GM19452 (cell line): ENCODE data around the gene HUWE1.

Experiments used
- ATAC-seq: cut with Tn5 transposase; IDR thresholded peaks from one replicate; pipeline ENCODE4 v1.9.1; 2021; ENCODE audit not compliant: unreplicated experiment

HUWE1 gene

DNA sequence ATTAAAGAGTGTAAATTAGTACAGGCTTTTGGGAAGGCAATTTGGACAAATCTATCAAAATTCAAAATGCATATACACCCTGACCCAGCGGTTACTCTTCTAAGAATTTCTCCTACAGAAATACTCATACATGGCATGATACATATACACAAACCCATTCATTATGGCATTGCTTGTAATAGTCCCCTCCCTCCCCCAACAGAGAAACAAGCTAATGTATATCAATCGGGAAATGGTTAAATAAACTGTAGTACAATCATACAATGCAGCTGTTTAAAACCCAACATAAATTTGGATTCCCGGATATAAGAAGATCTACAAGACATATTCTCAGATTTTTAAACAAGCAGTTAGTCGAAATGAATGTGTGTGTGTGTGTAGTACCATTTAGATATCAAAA is 808 bp downstream of the HUWE1 start:
- ATAC-seq, result no peak

DNA sequence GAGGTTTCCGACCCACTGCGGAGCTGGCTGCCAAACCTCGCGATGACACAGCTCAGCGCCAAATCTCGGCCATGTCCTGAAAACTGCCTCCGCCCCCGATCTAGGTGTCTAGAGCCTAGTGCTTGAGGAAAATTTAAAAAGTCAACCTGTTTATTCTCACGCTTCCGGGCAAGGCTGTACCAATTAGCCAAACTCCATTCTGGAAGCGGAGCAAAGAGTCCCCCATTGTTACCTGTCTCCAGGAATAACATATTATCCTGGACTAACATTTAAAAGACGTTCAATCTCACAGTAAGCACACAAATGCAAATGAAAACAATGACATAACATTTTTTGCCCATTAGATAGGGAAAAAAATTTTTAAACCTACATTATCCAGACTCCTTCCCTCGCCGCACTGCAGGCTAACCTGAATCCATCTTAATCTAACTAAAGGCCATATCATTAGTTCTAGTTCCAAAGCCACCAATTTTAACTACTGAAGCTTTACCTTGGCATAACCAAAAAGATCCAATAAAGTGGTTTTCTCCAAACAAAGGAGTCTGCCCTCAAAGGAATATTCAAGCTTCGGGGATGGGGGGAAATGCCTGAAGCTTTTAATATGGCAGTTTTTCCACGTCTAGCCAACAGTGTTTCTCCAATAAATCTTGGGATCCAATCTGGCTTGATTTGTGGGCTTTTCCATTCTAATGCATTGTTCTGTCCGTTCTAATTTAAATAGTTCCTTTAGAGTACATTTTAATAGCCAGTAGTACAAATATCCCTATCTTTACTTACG is 1.9 kb downstream of the HUWE1 start:
- peak; percentile 73 for ATAC-seq

DNA sequence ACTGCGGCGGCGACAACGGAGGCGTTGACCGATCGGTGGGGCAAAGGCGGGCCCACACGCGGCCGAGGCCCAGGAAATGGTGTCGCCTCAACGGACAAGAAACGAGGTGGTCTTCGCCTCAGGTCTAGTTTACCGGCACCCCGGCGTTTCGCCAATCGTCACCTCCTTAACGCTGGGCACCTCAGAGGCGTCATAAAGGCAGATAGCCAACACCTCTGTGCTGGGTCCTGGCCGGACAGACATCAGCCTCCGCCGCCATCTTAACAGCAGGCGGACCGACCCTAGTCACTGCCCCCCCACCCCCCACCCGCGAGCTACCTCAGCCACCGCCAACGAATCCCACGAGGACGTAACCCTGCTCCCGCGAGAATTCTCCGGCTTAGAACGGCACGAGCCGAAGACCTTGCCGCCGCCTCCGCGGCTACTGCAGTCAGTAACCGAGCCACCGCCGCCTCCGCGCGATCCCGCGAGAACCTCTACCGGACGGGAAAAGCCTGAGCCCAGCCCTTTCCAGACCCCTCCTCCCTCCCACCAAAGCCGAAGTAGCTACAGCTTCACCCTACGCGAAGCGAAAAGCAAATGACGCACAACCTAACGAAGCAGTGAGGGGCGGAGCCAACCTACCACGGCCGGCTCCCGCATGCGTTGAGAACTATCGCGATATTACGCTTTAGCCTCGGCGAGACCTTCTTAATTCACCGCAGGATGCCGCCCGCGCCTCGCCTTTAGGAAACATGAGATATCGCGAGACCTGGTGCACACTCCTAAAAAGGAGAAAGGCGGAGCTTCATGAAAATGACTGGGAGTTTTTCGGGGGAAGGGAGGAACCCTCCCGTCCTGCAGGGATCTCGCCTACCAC is 2.7 kb downstream of the HUWE1 start:
- ATAC-seq, result peak; percentile 63

DNA sequence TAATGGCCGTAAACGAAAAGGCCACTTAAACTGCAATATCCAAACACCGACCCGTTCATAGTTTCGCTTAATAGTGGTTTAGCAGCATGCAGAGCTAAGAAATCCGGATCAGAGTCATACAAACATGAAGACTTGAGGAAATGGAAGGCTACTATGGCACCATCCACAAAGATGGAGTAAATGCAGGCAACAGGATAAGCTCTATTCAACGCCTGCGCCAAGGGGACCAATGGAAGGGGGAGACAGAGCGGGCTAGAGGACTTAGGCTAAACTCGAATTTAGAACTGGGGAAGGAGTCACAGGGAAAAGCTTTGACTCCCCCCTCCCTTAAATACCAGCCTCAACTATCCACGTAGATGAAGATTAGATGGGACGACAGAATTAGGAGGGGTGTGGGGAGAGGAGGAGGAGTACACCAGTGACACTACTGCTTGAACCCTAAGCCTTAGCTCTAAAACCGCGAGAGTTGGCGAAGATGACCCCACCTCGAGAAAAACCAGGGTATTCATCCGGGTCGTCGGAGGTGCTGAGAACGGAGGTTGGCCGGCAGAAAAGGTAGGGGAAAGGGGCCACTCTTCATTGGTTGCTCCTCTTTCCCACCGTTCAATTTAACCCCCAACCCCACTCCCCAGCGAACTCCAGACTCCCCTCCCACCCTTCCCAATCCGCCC is 3.5 kb downstream of the HUWE1 start:
- ATAC-seq, result no peak

DNA sequence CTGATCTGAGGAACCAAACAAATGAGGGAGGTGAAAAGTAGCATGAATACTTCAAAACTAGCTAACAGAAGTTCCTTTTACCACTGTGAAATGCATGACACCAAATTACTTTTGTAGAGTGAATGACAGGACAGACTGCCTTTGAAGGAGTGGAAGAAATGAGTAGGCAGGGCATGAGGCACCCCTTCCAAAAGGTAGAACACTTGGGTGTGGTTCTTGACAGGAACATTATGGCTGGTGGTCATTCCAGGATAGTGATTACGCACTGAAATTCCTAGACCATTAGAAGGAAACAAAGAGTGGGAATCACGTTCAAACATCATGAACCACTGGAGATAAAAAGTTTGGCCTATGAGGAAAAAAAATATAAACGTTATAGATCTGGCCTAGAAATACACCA is 4.9 kb downstream of the HUWE1 start:
- no peak for ATAC-seq

DNA sequence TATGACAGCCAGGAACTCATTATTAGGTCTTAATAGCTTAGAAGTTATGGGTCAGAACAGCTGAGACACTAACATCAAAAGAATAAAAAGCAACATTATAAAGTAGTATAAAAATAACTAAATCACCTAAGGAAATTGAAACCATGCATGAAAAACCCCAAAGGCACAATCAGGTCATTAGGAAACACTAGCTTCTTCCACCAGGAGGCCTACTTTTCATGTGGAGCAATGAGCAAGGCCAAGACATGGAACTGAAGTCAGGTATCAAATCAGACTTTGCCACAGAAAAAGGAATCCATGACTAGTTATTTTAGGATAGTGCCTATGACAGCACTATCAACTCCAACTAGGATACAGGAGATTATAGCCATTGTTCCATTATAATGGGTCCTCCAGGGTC is 7.9 kb downstream of the HUWE1 start:
- no peak for ATAC-seq

DNA sequence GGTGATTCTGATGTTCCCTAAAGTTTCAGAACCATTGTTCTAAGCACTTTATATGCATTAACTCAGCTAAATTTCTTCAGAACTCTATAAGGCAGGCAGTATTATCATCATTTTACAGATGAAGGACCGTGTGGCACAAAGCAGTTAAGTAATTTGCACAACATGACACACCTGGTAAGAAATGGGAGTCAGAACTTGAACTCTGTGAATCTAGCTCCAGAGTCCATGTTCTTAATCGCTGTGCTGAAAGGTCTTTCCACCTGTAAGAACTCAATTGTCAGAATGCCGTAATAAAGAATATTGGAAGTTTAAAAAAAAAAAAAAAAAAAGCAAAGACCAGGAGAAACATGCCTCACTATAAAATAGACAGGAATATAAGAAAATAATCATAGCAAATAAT is 9.2 kb downstream of the HUWE1 start:
- no peak for ATAC-seq

DNA sequence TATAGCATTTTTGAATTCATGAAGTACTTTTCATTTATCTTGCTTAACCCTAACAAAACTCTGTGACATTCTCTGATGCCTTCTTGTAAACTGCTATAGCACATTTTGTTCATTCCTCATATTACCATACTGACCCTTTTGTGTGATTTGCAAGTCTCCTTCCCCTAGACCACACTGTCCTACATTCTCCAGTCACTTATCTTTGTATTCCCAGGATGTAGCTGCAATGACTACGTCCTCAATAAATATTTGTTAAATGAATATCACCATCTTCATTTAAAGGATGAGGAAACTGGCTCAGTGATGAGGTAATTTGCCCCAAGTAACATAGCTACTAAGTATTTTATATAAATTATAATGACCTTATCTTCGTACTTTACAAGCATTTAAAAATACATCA is 11.9 kb downstream of the HUWE1 start:
- no peak for ATAC-seq

DNA sequence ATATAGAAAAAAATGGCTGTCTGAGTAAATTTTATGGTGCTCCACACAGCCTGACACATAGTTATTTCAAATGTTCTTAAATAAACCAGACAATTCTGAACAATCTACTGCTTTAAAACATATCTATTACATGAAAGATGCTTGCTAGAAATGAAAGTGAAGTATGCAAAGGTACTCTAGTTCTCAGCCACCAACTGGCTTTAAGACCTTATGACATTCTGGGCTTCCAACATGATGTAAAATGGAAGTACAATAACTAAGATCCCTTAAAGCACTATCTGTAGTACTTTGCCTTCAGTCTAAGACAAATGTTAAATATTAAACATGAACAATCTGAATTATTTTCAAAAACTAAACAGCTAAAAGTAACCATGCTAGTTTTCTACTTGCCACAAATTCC is 17.3 kb downstream of the HUWE1 start:
- no peak for ATAC-seq

DNA sequence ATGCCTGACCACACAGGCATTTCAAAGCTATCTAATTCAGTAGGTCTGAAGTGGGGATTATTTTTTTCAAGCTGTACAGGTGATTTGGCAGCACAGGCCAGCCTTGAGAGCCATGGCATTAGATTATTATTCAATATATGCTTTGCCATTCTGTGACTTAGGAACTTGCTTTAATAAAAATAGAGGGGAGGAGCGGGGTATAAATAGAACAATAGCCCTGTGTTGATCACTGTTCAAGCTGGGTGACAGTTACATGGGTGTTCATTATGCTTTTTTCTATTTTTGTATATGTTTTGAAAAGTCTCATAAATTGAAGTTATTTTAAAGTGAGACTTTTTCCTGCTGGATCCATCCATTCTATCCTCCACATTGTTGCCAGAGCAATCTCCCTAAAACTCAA is 20.3 kb downstream of the HUWE1 start:
- no peak for ATAC-seq

DNA sequence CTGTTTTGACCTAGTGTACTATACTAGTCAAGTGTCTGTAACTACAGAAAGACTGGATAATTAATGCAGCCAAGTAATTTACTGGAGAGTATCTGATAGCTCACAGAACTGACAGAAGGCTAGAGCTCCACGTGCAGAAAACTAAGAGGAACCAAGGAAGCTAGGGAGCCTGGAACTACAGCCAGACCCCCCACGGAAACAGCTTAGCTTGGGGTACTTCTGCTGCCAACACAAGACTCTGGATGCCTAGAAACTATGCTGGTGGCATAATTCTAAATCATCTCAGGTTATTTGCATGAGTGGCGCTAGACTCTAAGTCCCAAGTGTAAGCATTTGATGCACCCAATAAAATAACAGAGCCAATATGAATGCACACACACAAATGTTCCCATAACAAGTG is 26.5 kb downstream of the HUWE1 start:
- ATAC-seq, result no peak

DNA sequence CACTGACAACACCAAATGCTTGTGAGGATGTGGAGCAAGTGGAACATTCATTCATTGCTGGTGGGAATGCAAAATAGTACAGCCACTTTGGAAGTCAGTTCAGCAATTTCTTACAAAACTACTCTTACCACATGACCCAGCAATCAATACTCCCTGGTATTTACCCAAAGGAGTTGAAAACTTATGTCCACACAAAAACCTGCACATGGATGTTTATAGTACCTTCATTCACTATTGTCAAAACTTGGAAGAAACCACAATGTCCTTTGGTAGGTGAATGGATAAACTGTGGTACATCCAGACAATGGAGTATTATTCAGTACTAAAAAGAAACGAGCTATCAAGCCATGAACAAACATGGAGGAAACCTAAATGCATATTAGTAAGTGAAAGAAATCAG is 27.5 kb downstream of the HUWE1 start:
- ATAC-seq, result no peak

DNA sequence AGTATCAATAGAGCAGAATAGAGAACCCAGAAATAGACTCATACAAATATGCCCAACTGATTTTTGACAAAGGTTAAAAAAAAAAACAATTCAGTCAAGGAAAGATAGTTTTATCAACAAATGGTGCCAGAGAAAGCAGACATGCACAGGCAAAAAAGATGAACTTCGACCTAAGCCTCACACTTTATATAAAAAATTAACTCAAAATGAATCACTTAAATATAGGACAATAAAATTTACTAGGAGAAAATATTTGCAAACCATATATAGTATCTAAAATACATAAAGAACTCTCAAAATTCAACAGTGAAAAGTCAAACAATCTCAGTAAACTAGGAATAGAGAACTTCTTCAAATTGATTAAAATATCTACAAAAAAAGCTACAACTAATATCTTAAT is 29.7 kb downstream of the HUWE1 start:
- ATAC-seq, result no peak

DNA sequence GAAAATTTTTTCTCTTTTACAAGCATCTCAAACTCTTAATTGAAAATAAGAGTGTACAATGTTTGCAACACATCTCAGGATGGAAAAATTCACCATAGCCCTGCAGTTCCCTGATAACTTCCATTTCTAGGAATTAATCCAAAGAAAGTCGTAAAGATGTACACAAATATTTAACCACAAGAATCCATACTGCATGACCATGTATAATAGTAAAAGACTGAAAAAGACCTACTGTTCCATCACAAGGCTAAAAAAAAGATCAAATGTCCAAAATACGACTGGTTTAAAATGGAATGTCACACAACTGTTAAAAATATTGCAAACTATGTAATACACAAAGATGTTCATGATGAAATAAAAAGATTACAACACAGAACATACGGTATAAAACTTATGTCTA is 32.1 kb downstream of the HUWE1 start:
- ATAC-seq, result no peak

DNA sequence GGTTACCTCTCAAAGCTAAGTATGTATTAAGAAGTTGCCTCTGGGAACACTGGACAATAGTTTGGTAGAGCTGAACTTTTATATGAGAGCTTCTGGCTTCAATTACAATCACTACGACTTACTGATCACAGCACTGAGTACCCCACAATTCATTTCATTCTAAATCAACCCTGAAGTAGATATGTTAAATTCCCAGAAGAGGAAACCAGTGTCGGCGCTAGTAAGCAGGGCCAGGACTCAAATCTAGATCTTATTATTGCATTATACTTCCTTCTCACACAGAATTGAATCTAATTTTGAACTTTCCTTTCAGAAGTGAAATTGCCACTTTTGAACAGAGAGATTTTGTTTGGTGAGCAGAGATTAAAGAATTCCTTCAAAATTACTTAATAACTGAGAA is 41.8 kb downstream of the HUWE1 start:
- ATAC-seq, result no peak

DNA sequence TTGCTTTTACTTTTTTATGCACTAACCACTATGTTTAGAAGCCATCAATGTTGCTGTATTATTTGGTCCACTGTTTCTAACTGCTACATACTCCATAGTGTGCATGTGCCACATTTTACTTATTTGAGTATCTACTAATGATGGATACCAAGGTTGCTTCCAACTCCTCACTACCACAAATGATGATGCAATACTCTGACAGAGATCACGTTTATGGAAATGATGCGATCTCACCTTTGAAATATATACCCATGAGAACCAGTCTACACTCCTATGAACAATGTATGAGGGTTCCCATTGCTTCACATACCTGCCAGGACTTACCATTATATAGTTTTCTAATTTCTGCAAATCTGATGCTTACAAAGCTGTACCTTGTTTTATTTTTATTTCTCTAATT is 44.2 kb downstream of the HUWE1 start:
- ATAC-seq, result no peak

DNA sequence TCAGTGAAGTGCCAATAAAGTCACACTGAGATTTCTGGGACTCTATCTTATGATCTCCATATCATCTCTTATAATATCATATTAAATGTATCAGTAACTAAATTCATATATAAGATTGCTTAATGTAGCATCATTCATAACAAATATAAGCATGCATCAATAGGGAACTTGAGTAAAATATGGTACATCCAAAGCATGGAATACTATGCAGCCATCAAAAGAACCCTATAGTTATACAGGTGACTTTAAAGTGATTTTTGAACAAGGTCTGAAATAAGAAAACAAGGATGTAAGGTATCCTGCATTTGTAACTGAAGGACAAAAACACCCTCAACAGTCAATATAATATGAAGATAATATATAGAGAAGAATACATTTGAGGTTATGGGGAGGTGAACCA is 47.3 kb downstream of the HUWE1 start:
- ATAC-seq, result no peak

DNA sequence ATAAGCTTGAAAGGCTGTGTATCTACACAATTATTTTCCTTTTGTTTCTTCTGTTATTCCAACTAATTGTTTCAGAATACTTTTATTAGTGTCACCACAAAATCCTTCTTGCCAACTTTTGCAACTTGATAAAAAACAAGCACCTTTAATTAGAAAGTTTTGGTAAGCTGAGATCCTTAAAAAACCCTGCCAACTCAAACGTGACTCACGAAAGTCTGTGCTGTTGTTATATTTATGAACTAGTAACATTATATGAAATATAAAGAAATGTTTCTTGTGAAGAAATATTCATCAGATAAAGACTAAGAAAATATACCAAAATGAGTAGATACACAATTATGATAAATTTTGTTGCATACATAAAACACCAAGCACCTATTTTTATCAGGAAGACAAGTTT is 49.0 kb downstream of the HUWE1 start:
- ATAC-seq, result no peak

DNA sequence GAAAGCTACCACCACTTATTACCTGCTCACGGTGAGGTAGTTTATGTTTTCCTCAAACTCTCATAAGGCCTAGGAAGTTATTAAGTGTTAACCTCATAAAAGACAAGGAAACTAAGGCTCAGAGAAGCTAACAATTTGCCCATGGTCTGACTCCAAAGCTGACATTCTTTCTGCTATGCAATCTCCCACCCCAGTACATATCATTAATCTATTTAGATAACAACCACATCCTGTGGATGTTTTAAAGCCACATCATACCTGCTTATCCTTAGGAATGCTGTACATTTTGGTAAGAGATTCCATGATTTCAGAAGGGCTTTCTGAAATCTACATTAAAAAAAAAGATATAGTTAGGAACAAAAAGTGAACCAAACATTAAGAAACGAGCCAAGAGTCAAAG is 55.4 kb downstream of the HUWE1 start:
- no peak for ATAC-seq

DNA sequence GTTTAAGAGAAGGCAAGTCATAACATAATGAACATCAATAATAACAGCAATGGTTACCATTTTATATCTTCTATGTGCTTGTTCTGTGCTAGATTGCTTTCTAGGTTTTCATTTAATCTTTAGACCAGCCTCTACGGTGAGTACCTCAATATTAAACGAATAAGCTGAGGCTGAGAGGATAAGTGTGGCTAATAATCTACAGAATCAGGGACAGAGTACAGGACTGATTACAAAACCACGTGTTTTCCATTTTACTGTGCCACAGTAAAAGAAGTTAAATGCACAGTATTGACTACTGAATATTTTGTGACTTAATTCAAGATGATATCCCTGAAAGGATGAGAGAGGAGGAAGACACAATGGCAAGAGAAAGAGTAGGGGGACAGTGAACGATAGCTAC is 56.3 kb downstream of the HUWE1 start:
- ATAC-seq, result no peak

DNA sequence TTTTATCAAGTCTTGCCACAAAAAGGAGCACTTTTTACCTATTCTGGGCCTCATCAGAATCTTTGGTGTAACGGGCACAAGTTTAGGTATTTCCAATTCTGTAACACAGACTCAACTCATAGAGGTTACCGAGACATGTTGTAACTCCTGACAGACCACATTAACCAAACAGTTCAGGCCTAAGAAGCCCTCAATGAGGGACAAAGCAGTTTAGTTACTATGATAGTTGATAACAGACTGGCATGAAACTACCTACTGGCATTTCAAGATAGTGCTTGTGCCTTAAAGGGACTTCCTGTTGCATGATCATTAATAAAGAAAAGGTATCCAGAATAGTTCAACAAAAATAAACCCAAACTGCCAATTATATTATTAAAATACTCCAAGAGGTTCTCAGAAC is 64.1 kb downstream of the HUWE1 start:
- ATAC-seq, result no peak

DNA sequence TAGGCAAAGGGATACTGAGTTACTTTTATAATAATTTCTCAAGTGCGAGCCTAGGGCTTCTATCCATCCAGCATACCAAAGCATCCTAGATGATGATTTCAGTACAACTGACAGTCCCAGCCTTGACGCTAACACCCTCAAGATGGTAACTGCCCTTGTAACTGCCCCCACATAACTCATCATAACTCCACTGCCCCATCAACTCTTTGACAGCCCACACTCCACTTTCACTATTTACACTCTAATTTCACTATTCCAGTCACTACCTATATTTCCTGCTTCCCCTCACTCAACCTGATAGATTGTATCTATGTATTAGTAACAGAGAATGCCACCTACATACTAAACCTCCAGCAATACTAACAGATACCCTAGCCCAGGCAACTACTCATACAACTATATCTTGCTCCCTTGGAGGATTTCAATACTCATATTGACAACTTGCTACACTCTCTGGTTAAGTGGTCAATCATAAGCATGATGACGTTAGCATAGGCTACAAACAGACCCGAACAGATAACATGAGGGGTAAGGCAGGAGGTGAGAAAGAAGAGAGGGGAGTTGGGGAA is 65.0 kb downstream of the HUWE1 start:
- ATAC-seq, result no peak
